Esophagus muscularis mucosa (tissue), 4 donors: ENCODE data around the gene SYT5.

ENCODE experiments used
- EP300 ChIP-seq: sonication (generic); formaldehyde crosslinking; IDR thresholded peaks from one replicate; pipeline ENCODE4 v1.6.1; 2017; ENCODE audit warnings: antibody characterized with exemption
- POLR2A ChIP-seq: fragments of 450-650 bp; IDR thresholded peaks from one replicate; pipeline ENCODE4 v1.6.1; 2017; ENCODE audit warnings: antibody characterized with exemption, moderate library complexity, mild to moderate bottlenecking, low read depth
- POLR2AphosphoS5 ChIP-seq, 2 donors: sonication (generic); formaldehyde crosslinking; IDR thresholded peaks; one replicate each; pipeline ENCODE4 v1.6.1; 2017; ENCODE audit warnings: antibody characterized with exemption in 2 of 2
- TF ChIP-seq, protein P1 (sequence below), 3 experiments: fragments of 200-600 bp in 2 of 3; fragments of 450-650 bp in 1 of 3; sonication (generic) in 2 of 3; IDR thresholded peaks; one replicate each; pipeline ENCODE4 v1.5.1; 2017 to 2019; ENCODE audit warnings: antibody characterized with exemption in 3 of 3, mild to moderate bottlenecking in 2 of 3, moderate library complexity in 1 of 3

DNA sequence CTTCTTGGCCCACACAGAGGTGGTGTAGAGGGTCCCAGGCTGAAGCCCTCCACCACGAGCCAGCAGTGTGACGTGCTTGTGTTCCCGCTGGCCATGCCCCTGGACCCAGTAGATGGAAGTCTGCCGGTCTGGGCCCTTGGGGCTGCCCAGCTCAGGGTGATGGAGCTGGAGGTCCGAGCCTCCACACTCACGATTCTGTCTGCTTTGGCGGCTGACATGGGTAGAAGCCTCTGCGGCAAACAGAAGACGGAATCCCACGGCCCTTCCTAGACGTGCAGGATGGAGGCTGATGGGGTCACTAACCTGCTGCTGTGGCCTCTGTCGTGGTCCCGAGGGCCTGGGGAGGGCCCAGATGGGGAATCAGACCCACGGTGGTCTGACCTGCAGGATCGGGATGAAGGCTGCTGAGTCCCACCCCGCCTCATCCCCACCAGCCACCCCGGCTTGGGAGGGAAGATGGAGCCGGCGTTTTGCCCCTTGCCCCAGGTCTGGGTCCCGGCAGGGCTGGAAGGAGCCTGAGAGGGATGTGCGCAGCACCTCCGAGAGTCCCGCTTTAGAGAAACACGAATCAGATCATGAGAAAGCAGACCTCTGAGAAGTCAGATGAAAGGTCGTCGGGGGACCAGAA is 44.1 kb upstream of the SYT5 start:
- TF ChIP-seq, protein P1, sequence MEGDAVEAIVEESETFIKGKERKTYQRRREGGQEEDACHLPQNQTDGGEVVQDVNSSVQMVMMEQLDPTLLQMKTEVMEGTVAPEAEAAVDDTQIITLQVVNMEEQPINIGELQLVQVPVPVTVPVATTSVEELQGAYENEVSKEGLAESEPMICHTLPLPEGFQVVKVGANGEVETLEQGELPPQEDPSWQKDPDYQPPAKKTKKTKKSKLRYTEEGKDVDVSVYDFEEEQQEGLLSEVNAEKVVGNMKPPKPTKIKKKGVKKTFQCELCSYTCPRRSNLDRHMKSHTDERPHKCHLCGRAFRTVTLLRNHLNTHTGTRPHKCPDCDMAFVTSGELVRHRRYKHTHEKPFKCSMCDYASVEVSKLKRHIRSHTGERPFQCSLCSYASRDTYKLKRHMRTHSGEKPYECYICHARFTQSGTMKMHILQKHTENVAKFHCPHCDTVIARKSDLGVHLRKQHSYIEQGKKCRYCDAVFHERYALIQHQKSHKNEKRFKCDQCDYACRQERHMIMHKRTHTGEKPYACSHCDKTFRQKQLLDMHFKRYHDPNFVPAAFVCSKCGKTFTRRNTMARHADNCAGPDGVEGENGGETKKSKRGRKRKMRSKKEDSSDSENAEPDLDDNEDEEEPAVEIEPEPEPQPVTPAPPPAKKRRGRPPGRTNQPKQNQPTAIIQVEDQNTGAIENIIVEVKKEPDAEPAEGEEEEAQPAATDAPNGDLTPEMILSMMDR (IDR thresholded peaks at IDR 0.05) = no peak
- TF ChIP-seq POLR2A (no peak), EP300 (no peak), POLR2AphosphoS5 (IDR thresholded peaks at IDR 0.05) (no peak)
